ENCODE results near the gene GRAMD2B.
"Not testable (repeated sequence)": the region's sequence is repeated elsewhere in the genome, so short reads cannot be mapped to it uniquely, and the experiment has no call there.

The GRAMD2B gene

DNA sequence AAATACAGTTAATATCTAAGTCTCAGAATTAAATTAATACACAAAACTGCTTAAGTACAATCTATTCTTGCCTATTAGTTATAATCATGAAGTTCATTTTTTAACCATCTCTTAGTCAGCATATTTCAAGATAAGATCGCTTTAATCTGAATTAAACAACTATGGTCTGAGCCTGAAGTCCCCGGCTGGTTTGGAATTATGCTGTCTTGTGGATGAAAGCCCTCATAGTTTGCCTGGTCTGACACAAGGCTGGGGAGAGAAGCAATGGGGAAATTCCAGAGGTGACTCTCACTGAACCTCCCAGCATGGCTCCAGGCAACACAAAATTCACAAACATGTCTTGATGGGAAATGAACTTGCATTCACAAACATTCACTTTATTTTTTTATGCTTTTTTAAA lies 28.0 kb upstream of the GRAMD2B start:
- Histone ChIP-seq H3K4me3 (ENCODE audit: low read depth, low read length) (no peak overlapping the region), H3K27ac (ENCODE audit: extremely low read depth, low read depth, low read length) (no peak overlapping the region), H3K36me3 (ENCODE audit: control insufficient read depth in 2 of 2, insufficient read depth in 1 of 2, low read length in 2 of 2) (no peaks in the 10 kb centered on the region), H3K9me3 (ENCODE audit: control insufficient read depth, insufficient read depth, low read depth, low read length) (no peaks in the 10 kb centered on the region), H3K4me1 (ENCODE audit: control insufficient read depth, insufficient read depth, low read length) (no peaks in the 10 kb centered on the region)
- CTCF ChIA-PET = no interaction called here
- TF ChIP-seq, protein P1, sequence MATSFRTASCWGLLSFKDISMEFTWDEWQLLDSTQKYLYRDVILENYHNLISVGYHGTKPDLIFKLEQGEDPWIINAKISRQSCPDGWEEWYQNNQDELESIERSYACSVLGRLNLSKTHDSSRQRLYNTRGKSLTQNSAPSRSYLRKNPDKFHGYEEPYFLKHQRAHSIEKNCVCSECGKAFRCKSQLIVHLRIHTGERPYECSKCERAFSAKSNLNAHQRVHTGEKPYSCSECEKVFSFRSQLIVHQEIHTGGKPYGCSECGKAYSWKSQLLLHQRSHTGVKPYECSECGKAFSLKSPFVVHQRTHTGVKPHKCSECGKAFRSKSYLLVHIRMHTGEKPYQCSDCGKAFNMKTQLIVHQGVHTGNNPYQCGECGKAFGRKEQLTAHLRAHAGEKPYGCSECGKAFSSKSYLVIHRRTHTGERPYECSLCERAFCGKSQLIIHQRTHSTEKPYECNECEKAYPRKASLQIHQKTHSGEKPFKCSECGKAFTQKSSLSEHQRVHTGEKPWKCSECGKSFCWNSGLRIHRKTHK (tag by site-specific recombination; IDR thresholded peaks at IDR 0.05) = no peak
- no peak for TF ChIP-seq SP3 (tag by site-specific recombination; IDR thresholded peaks at IDR 0.05)
- no peak for TF ChIP-seq KLF7 (tag by site-specific recombination; IDR thresholded peaks at IDR 0.05; ENCODE audit: borderline replicate concordance)
- TF ChIP-seq ZNF404 (tag by site-specific recombination; IDR thresholded peaks at IDR 0.05) = no peak
- TF ChIP-seq ZNF311 (tag by site-specific recombination; IDR thresholded peaks at IDR 0.05; ENCODE audit: borderline replicate concordance) = no peak
- TF ChIP-seq ZNF600 (tag by site-specific recombination; IDR thresholded peaks at IDR 0.05) = no peak
- TF ChIP-seq ZNF112 (tag by site-specific recombination; IDR thresholded peaks at IDR 0.05) = no peak
- TF ChIP-seq, protein P2, sequence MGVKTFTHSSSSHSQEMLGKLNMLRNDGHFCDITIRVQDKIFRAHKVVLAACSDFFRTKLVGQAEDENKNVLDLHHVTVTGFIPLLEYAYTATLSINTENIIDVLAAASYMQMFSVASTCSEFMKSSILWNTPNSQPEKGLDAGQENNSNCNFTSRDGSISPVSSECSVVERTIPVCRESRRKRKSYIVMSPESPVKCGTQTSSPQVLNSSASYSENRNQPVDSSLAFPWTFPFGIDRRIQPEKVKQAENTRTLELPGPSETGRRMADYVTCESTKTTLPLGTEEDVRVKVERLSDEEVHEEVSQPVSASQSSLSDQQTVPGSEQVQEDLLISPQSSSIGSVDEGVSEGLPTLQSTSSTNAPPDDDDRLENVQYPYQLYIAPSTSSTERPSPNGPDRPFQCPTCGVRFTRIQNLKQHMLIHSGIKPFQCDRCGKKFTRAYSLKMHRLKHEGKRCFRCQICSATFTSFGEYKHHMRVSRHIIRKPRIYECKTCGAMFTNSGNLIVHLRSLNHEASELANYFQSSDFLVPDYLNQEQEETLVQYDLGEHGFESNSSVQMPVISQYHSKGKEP (tag by site-specific recombination; IDR thresholded peaks at IDR 0.05) = no peak
- TF ChIP-seq, protein P3, sequence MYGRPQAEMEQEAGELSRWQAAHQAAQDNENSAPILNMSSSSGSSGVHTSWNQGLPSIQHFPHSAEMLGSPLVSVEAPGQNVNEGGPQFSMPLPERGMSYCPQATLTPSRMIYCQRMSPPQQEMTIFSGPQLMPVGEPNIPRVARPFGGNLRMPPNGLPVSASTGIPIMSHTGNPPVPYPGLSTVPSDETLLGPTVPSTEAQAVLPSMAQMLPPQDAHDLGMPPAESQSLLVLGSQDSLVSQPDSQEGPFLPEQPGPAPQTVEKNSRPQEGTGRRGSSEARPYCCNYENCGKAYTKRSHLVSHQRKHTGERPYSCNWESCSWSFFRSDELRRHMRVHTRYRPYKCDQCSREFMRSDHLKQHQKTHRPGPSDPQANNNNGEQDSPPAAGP (tag by site-specific recombination; IDR thresholded peaks at IDR 0.05) = no peak
- TF ChIP-seq OVOL3 (tag by site-specific recombination; IDR thresholded peaks at IDR 0.05) = no peak
- TF ChIP-seq ZNF146 (tag by site-specific recombination; IDR thresholded peaks at IDR 0.05) = no peak
- TF ChIP-seq, protein P4, sequence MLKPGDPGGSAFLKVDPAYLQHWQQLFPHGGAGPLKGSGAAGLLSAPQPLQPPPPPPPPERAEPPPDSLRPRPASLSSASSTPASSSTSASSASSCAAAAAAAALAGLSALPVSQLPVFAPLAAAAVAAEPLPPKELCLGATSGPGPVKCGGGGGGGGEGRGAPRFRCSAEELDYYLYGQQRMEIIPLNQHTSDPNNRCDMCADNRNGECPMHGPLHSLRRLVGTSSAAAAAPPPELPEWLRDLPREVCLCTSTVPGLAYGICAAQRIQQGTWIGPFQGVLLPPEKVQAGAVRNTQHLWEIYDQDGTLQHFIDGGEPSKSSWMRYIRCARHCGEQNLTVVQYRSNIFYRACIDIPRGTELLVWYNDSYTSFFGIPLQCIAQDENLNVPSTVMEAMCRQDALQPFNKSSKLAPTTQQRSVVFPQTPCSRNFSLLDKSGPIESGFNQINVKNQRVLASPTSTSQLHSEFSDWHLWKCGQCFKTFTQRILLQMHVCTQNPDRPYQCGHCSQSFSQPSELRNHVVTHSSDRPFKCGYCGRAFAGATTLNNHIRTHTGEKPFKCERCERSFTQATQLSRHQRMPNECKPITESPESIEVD (tag by site-specific recombination; IDR thresholded peaks at IDR 0.05) = no peak
- TF ChIP-seq ZNF596 (tag by site-specific recombination; IDR thresholded peaks at IDR 0.05) = no peak
- POLR2A ChIA-PET = no interaction called here

DNA sequence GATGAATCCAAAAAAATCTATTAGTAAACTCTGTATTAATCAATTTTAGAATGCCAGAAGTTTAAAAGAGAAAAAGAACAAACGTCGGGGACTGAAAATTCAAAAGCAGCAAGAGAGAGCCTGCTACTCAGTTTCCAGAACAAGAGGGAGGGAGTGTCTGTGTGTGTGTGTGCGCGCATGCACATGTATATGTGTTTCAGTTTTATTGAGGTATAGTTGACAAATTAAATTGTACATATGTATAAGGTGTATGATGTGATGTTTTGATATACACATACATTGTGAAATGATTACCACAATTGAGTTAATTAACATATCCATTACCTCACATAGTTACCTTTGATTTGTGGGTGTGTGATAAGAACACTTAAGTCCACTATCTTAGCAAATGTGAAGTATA lies 27.6 kb upstream of the GRAMD2B start:
- ChIA-PET POLR2A (no interaction called here), CTCF (interaction anchor here (0.6 kb wide), 1 partner anchor 39 kb away, joined by 4 read pairs; no protein-coding TSS in a partner anchor)
- Histone ChIP-seq H3K27ac (ENCODE audit: extremely low read depth, low read depth, low read length) (no peak overlapping the region), H3K9me3 (ENCODE audit: control insufficient read depth, insufficient read depth, low read depth, low read length) (no peaks in the 10 kb centered on the region), H3K4me3 (ENCODE audit: low read depth, low read length) (no peak overlapping the region), H3K4me1 (ENCODE audit: control insufficient read depth, insufficient read depth, low read length) (no peaks in the 10 kb centered on the region), H3K36me3 (ENCODE audit: control insufficient read depth in 2 of 2, insufficient read depth in 1 of 2, low read length in 2 of 2) (no peaks in the 10 kb centered on the region)
- TF ChIP-seq ZNF664 (tag by site-specific recombination; IDR thresholded peaks at IDR 0.05) (peak; percentile 91), ZNF747 (tag by site-specific recombination; IDR thresholded peaks at IDR 0.05) (no peak)

DNA sequence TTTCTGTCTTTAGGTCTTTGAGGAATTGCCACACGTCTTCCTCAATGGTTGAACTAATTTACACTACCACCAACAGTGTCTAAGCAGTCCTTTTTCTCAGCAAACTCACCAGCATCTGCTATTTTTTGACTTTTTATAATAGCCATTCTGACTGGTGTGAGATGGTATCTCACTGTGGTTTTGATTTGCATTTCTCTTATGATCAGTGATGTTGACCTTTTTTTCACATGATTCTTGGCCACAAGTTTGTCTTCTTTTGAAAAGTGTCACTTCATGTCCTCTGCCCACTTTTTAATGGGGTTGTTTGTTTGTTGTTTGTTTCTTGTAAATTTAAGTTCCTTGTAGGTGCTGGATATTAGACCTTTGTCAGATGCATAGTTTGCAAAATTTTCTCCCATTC lies 26.5 kb upstream of the GRAMD2B start:
- H3K36me3 ChIP-seq (ENCODE audit: control insufficient read depth in 2 of 2, insufficient read depth in 1 of 2, low read length in 2 of 2); CTCF ChIA-PET; POLR2A ChIA-PET; H3K27ac ChIP-seq (ENCODE audit: extremely low read depth, low read depth, low read length); H3K4me3 ChIP-seq (ENCODE audit: low read depth, low read length); H3K4me1 ChIP-seq (ENCODE audit: control insufficient read depth, insufficient read depth, low read length); H3K9me3 ChIP-seq (ENCODE audit: control insufficient read depth, insufficient read depth, low read depth, low read length): not testable (repeated sequence)

All from HEK293 (cell line).